Duodenal mucosa (tissue), 2 donors: ENCODE measurements around the gene USP11.

Source experiments
- H3K27ac ChIP-seq: one replicate; pipeline ENCODE4 v1.7.0; 2013; ENCODE audit warnings: low read depth, low read length
- H3K27me3 ChIP-seq, 2 donors: one replicate each; pipeline ENCODE4 v1.7.0; 2013; ENCODE audit warnings: low read length in 2 of 2, control low read depth in 1 of 2; ENCODE audit not compliant: insufficient read depth in 2 of 2, control insufficient read depth in 1 of 2
- H3K36me3 ChIP-seq, 2 donors: one replicate each; pipeline ENCODE4 v1.7.0; 2013; ENCODE audit warnings: low read length in 2 of 2, control low read depth in 1 of 2; ENCODE audit not compliant: insufficient read depth in 2 of 2, control insufficient read depth in 1 of 2
- H3K4me1 ChIP-seq, 2 donors: one replicate each; pipeline ENCODE4 v1.7.0; 2013; ENCODE audit warnings: low read length in 2 of 2, control low read depth in 1 of 2; ENCODE audit not compliant: insufficient read depth in 2 of 2, control insufficient read depth in 1 of 2
- H3K4me3 ChIP-seq, 2 donors: one replicate each; pipeline ENCODE4 v1.7.0; 2013; ENCODE audit warnings: low read length in 2 of 2, low read depth in 1 of 2
- H3K9ac ChIP-seq, 2 donors: one replicate each; pipeline ENCODE4 v1.7.0; 2013; ENCODE audit warnings: low read length in 2 of 2, low read depth in 1 of 2
- H3K9me3 ChIP-seq, 2 donors: one replicate each; pipeline ENCODE4 v1.7.0; 2013; ENCODE audit warnings: low read length in 2 of 2, control low read depth in 1 of 2; ENCODE audit not compliant: control insufficient read depth in 1 of 2

USP11 gene

GRCh38 chrX:47232803-47233332 lies at the start of gene USP11:
TSS of gene USP11 (plus strand) at chrX:47233009. CDS start at chrX:47233044, 35 bp downstream.
- Histone ChIP-seq H3K4me3 (peak within 1 kb of the TSS; percentile 65 to 73), H3K27me3 (no peaks in the 10 kb centered on the region), H3K4me1 (peaks cover 0 to 5% of the 10 kb centered on the region in 2 donors), H3K9ac (peak within 1 kb of the TSS; percentile 82 to 84), H3K36me3 (peaks cover 0 to 15% of the 10 kb centered on the region in 2 donors), H3K9me3 (no peaks in the 10 kb centered on the region), H3K27ac (peak within 1 kb of the TSS; percentile 98)

DNA sequence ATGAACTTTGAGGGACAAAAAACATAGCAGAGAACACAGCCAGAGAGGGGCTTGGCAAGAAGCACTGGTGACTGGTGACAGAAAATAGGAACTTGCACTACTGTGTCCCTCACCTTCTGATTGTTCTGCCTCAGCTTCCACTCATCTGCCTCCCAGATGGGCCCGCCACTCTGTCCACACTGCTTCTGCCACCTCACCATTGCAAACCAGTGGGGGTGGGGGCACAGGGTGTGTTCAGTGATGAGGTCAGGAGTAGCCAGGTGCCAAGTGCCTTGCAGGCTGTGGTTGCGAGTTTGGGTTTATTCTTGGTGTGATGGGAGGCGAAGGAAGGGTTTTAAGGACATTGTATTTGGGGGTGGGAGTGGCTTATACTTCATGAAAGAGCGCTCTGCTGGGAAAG lies 48.3 kb upstream of the USP11 start:
- H3K9ac ChIP-seq, result no peak overlapping the region
- H3K4me1 ChIP-seq, result no peaks in the 10 kb centered on the region
- no peaks in the 10 kb centered on the region for H3K27me3 ChIP-seq
- peaks cover 12 to 56% of the 10 kb centered on the region in 2 donors for H3K36me3 ChIP-seq
- H3K4me3 ChIP-seq, result no peak overlapping the region
- no peaks in the 10 kb centered on the region for H3K9me3 ChIP-seq
- H3K27ac ChIP-seq, result no peak overlapping the region

- Histone ChIP-seq H3K27me3 (no peaks in the 10 kb centered on the region), H3K4me3 (no peak overlapping the region), H3K9me3 (no peaks in the 10 kb centered on the region), H3K9ac (no peak overlapping the region), H3K4me1 (peaks cover 0 to under 1% of the 10 kb centered on the region in 2 donors), H3K27ac (no peak overlapping the region), H3K36me3 (peaks cover 12 to 51% of the 10 kb centered on the region in 2 donors)
These were observed 47.6 kb upstream of the USP11 start for GRCh38 chrX:47185241-47185640.

- Histone ChIP-seq H3K4me3 (no peak overlapping the region), H3K9me3 (no peaks in the 10 kb centered on the region), H3K4me1 (peaks cover 0 to 3% of the 10 kb centered on the region in 2 donors), H3K36me3 (peaks cover 12 to 43% of the 10 kb centered on the region in 2 donors), H3K9ac (no peak overlapping the region), H3K27ac (no peak overlapping the region), H3K27me3 (no peaks in the 10 kb centered on the region)
These were observed 46.6 kb upstream of the USP11 start for GRCh38 chrX:47186096-47186740.

DNA sequence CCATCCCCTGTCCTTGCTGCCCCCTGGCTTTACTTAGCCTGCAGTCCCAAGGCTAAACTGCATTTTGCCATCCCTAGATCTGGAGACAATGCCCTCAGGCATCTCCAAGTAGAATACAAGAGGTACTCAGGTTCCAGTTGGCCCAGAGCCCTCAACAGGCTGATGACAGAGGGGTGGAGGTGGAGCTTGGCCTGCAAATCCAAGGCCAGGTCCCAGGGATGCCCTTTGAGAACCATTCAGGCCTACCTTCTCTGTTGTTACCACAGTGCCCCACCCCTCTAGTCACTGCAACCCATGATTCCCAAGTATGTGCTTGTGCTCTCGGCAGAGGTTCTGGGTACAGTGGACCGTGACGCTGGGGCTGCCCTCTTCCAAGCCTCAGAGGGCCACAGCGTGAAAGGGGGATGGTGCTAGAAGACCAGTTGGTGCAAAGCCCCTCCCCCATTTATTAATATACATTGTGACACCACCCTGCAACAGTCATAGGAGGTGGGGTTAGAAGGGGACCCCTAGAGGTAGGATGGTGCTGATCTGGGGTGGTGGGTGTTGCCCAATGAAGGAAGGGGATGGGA lies 45.6 kb upstream of the USP11 start:
- H3K4me3 ChIP-seq, result no peak overlapping the region
- H3K9ac ChIP-seq, result no peak overlapping the region
- no peaks in the 10 kb centered on the region for H3K27me3 ChIP-seq
- H3K9me3 ChIP-seq, result no peaks in the 10 kb centered on the region
- H3K4me1 ChIP-seq, result peaks cover 0 to 8% of the 10 kb centered on the region in 2 donors
- H3K36me3 ChIP-seq, result peaks cover 9 to 34% of the 10 kb centered on the region in 2 donors
- H3K27ac ChIP-seq, result no peak overlapping the region

DNA sequence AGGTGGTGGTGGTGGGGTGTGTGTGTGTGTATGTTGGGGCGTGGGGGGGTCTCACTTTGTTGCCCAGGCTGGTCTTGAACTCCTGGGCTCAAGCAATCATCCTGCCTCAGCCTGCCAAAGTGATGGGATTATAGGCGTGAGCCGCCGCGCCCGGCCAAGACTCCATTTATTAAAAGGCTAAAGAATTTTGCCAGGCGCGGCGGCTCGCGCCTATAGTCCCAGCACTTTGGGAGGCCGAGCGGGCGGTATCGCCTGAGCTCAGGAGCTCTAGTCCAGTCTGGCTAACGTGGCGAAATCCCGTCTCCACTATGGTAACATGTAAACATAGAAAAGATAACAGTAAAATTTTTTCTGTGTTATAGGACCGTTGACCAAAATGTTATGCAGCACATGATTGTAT lies 42.9 kb upstream of the USP11 start:
- Histone ChIP-seq H3K27me3 (no peaks in the 10 kb centered on the region), H3K36me3 (peaks cover 8 to 20% of the 10 kb centered on the region in 2 donors), H3K4me3 (no peak overlapping the region), H3K9me3 (no peaks in the 10 kb centered on the region), H3K4me1 (peaks cover 9 to 14% of the 10 kb centered on the region in 2 donors), H3K9ac (no peak overlapping the region), H3K27ac (no peak overlapping the region)

DNA sequence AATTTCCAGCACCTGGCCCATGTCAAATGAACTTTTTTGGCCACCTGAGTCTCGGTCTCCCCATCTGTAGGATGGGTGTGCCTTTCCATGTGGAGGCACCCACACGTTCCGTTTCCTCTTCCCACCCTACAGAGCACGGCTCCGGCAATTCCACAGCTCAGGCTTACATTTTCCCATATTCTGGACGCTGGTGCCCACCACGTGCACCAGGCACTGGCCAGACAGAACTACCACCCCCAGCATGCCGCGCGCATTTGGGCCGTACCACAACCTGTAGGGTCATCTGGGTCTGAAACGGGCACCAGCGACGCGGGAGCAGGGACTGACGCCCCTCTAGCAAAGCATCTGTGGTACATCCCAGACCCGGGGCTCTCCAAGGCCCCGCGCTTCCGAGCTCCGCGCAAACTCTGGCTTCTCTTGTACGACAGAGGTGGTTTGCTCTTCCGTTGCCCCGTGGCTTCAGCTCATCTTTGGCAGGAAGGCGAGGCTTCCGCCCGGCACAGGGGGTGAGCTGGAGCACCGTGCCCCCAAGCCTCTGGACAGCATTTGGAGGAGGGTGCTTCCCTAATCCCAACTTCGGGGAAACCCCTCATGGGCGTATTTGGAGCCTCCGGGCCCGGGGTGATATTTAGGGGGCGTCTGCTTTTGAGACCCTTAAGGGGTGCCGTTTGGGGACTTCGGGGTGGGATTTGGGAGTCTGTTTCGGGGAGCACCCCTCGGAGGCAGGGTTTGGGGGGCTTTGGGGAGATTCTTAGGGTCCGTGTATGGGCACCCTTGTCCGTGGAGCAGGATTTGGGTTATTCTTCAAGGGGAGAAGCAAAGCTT lies 42.2 kb upstream of the USP11 start:
- Histone ChIP-seq H3K4me1 (peaks cover 13 to 19% of the 10 kb centered on the region in 2 donors), H3K27me3 (no peaks in the 10 kb centered on the region), H3K36me3 (peaks cover 7 to 13% of the 10 kb centered on the region in 2 donors), H3K4me3 (peak overlapping the region; percentile 71 to 73), H3K27ac (no peak overlapping the region), H3K9ac (peak overlapping the region; percentile 55 to 59), H3K9me3 (no peaks in the 10 kb centered on the region)

- Histone ChIP-seq H3K9ac (peak overlapping the region; percentile 55 to 59), H3K27ac (no peak overlapping the region), H3K9me3 (no peaks in the 10 kb centered on the region), H3K4me3 (peak overlapping the region; percentile 71 to 73), H3K27me3 (no peaks in the 10 kb centered on the region), H3K4me1 (peaks cover 20 to 26% of the 10 kb centered on the region in 2 donors), H3K36me3 (peaks cover 3 to 8% of the 10 kb centered on the region in 2 donors)
These were observed 41.5 kb upstream of the USP11 start for GRCh38 chrX:47191331-47191730.

DNA sequence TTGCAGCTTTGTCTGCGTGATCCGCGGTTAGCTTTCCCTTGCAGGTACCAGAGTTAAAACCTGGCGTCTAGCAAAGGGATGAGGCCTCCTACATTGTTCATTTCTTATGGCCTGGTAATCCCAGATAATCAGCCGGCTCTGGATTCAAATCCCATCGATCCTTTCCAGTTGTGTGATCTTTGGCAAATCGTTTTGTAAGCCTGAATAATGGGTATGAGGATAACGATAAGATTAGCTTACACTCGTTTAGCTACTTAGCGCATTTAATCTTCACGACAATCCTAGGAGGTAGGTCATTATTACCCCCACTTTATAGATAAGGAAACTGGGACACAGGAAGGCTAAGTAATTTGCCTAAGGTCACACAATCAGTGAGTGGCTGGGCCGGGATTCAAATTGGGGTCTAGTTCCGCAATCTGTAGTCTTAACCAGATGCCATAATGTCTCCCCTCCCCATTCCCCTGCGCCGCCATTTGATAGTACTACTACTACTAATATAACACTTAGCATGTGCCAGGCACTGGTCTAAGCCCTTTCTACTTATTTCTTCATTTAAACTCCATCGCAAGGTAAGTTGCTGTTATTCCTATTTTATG lies 40.9 kb upstream of the USP11 start:
- H3K27me3 ChIP-seq, result no peaks in the 10 kb centered on the region
- H3K4me1 ChIP-seq, result peaks cover 26 to 32% of the 10 kb centered on the region in 2 donors
- H3K4me3 ChIP-seq, result peak overlapping the region; percentile 71 to 73
- H3K9me3 ChIP-seq, result no peaks in the 10 kb centered on the region
- peaks cover 0 to 2% of the 10 kb centered on the region in 2 donors for H3K36me3 ChIP-seq
- peak overlapping the region; percentile 43 to 59 for H3K9ac ChIP-seq
- no peak overlapping the region for H3K27ac ChIP-seq
